ENCODE measurements around the gene CACNA2D2.

DNA sequence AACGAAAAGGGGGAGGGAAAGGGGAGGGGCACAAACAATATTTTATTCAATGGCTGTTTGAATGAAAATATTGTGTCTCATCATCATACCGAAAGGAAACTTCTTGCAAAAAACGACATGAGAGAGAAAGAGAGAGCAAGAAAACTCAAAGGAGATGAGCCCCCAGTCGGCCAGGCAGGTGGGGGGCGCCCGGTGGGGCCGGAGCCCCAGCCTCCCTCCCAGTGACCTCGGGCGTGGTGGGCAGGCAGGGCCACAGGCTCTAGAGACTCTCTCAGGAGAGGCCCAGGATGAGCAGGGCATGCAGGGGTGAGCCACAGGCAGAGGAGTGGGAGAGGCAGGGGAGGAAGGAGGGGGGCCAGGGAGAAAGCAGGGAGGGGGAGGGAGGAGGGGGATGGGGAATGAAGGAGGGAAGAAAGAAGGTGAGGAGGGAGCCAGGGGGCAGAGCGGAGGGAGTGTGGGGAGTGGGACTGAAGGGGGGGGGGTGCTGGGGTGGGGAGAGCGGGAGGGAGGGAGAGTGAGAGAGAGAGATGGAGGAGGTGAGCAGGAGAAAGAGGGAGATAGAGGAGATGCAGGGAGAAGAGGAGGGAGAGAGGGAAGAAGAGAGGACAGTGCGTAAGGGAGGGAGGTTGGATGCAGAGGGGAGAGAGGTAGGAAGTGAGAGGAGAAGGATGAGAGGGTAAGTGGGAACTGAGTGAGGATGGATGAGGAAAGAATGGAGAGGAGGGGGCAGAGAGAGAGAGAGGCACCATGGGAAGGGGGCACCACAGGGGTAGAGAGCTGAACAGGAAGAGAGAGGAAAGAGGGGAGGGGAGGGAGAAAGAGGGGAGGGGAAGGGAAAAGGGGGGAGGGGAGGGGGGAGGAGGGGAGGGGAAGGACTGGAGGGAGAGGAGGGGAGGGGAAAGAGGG, 130.0 kb downstream of the CACNA2D2 start:
- TF ChIP-seq YY1 (tag by site-specific recombination; IDR thresholded peaks at IDR 0.05) (no peak), CTCF (tag by site-specific recombination; IDR thresholded peaks at IDR 0.05) (no peak), ZBTB21 (tag by site-specific recombination; IDR thresholded peaks at IDR 0.05) (no peak), KLF1 (tag by site-specific recombination; IDR thresholded peaks at IDR 0.05) (no peak), ZNF48 (tag by site-specific recombination; IDR thresholded peaks at IDR 0.05) (no peak), ZNF624 (tag by site-specific recombination; IDR thresholded peaks at IDR 0.05) (no peak), ZFP69B (tag by site-specific recombination; IDR thresholded peaks at IDR 0.05) (no peak), ZFP3 (tag by site-specific recombination; IDR thresholded peaks at IDR 0.05; ENCODE audit: low read depth) (no peak), ZBTB10 (tag by site-specific recombination; IDR thresholded peaks at IDR 0.05) (no peak), ZNF654 (tag by site-specific recombination; IDR thresholded peaks at IDR 0.05; ENCODE audit: low read depth) (no peak), ZFP41 (tag by site-specific recombination; IDR thresholded peaks at IDR 0.05; ENCODE audit: borderline replicate concordance) (no peak), TSHZ1 (tag by site-specific recombination; IDR thresholded peaks at IDR 0.05; ENCODE audit: borderline replicate concordance) (no peak)
- TF ChIP-seq, protein P1, sequence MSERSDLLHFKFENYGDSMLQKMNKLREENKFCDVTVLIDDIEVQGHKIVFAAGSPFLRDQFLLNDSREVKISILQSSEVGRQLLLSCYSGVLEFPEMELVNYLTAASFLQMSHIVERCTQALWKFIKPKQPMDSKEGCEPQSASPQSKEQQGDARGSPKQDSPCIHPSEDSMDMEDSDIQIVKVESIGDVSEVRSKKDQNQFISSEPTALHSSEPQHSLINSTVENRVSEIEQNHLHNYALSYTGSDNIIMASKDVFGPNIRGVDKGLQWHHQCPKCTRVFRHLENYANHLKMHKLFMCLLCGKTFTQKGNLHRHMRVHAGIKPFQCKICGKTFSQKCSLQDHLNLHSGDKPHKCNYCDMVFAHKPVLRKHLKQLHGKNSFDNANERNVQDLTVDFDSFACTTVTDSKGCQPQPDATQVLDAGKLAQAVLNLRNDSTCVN (tag by site-specific recombination; optimal IDR thresholded peaks at IDR 0.05): no peak

All from HEK293 (cell line).